OCI-LY3 (cell line): Measurements from ENCODE around the gene MAP3K12.
"Not testable (repeated sequence)": the region's sequence is repeated elsewhere in the genome, so short reads cannot be mapped to it uniquely, and the experiment has no call there.

Experiments
- H2AFZ ChIP-seq: fragments of 200-600, 300-600 bp; shearing (Covaris generic); 2 replicates; pipeline ENCODE4 v1.6.0; 2014; ENCODE audit warnings: antibody characterized with exemption, low read depth, low read length
- H3K27ac ChIP-seq: fragments of 200-600, 300-600 bp; sonication (generic); 2 replicates; pipeline ENCODE4 v1.5.1; 2014; ENCODE audit warnings: mild to moderate bottlenecking, low read length, moderate library complexity, mixed read lengths
- H3K27me3 ChIP-seq: fragments of 200-600, 300-600 bp; sonication (generic); 2 replicates; pipeline ENCODE4 v1.6.1; 2014; ENCODE audit warnings: low read depth, low read length, mixed read lengths
- H3K36me3 ChIP-seq: fragments of 200-600, 300-600 bp; sonication (generic); replicated peaks from 2 replicates; pipeline ENCODE3; 2014; ENCODE audit warnings: low read depth, low read length, mixed read lengths
- H3K4me1 ChIP-seq: fragments of 300-600, 200-600 bp; sonication (generic); 2 replicates; pipeline ENCODE4 v1.6.1; 2014; ENCODE audit warnings: low read length, mixed read lengths
- H3K4me2 ChIP-seq: fragments of 200-600, 300-600 bp; sonication (generic); 2 replicates; pipeline ENCODE4 v1.6.1; 2014; ENCODE audit warnings: low read length, mixed read lengths
- H3K4me3 ChIP-seq: fragments of 300-600, 200-600 bp; sonication (generic); 2 replicates; pipeline ENCODE4 v1.5.1; 2014; ENCODE audit warnings: antibody characterized with exemption, mild to moderate bottlenecking, low read length, moderate library complexity
- H3K79me2 ChIP-seq: fragments of 300-600, 200-600 bp; shearing (Covaris generic); 2 replicates; pipeline ENCODE4 v1.6.1; 2014; ENCODE audit warnings: mild to moderate bottlenecking, low read length, mixed read lengths
- H3K9ac ChIP-seq: fragments of 300-600, 200-600 bp; shearing (Covaris generic); 2 replicates; pipeline ENCODE4 v1.6.0; 2014; ENCODE audit warnings: mild to moderate bottlenecking, low read length, moderate library complexity
- H3K9me3 ChIP-seq: fragments of 200-600, 300-600 bp; shearing (Covaris generic); 2 replicates; pipeline ENCODE4 v1.6.1; 2014; ENCODE audit warnings: low read length, mixed read lengths; ENCODE audit not compliant: insufficient read depth
- H4K20me1 ChIP-seq: fragments of 200-600, 300-600 bp; sonication (generic); 2 replicates; pipeline ENCODE4 v1.6.1; 2016; ENCODE audit warnings: low read length, mixed read lengths; ENCODE audit not compliant: insufficient read depth
- CTCF ChIP-seq: fragments of 200-600, 300-600 bp; sonication (generic); IDR thresholded peaks from 2 replicates; pipeline ENCODE4 v1.5.1; 2014; ENCODE audit warnings: antibody characterized with exemption, low read length, low read depth
- EZH2phosphoT487 ChIP-seq: fragments of 200-600 bp; shearing (Covaris generic); IDR thresholded peaks from 2 replicates; pipeline ENCODE4 v1.6.1; 2018; ENCODE audit warnings: antibody characterized with exemption, mixed run types, low read depth

The MAP3K12 gene

GRCh38 chr12:53453953-53454640 is 45.2 kb downstream of the MAP3K12 start:
- peaks cover 53% of the 10 kb centered on the region for H3K36me3 ChIP-seq
- H3K79me2 ChIP-seq, result peaks cover 64% of the 10 kb centered on the region
- 0 out of 2 replicates have a peak overlapping the region, but pooled peaks have one; percentile 96 for H3K9ac ChIP-seq
- peaks cover 18% of the 10 kb centered on the region for H3K4me1 ChIP-seq
- H2AFZ ChIP-seq, result no peak overlapping the region
- H3K4me3 ChIP-seq, result 0 out of 2 replicates have a peak overlapping the region, but pooled peaks have one; percentile 85
- no peaks in the 10 kb centered on the region for H3K27me3 ChIP-seq
- no peaks in the 10 kb centered on the region for H3K9me3 ChIP-seq
- TF ChIP-seq EZH2phosphoT487 (no peak), CTCF (no peak)
- H4K20me1 ChIP-seq, result peaks cover 34% of the 10 kb centered on the region
- H3K27ac ChIP-seq, result no peak overlapping the region
- H3K4me2 ChIP-seq, result peak overlapping the region; percentile 87

GRCh38 chr12:53452159-53453077 is 46.8 kb downstream of the MAP3K12 start:
- Histone ChIP-seq H3K9ac (peak overlapping the region; percentile 96), H3K9me3 (no peaks in the 10 kb centered on the region), H3K4me1 (peaks cover 18% of the 10 kb centered on the region), H4K20me1 (peaks cover 31% of the 10 kb centered on the region), H3K27me3 (no peaks in the 10 kb centered on the region), H3K79me2 (peaks cover 53% of the 10 kb centered on the region), H3K27ac (peak overlapping the region; percentile 74), H3K4me3 (peak overlapping the region; percentile 85), H2AFZ (no peak overlapping the region), H3K4me2 (peak overlapping the region; percentile 87), H3K36me3 (peaks cover 55% of the 10 kb centered on the region)
- no peak for TF ChIP-seq EZH2phosphoT487
- TF ChIP-seq CTCF, result peak; percentile 60

GRCh38 chr12:53451661-53452158 is 47.5 kb downstream of the MAP3K12 start, which contains the start of gene PCBP2:
PCBP2 (plus strand) TSS chr12:53452102; CDS start chr12:53454801, 2,699 bp downstream.
- Histone ChIP-seq H3K4me1 (peaks cover 18% of the 10 kb centered on the region), H3K36me3 (peaks cover 50% of the 10 kb centered on the region), H3K79me2 (peaks cover 46% of the 10 kb centered on the region), H3K4me3 (peak within 1 kb of the TSS; percentile 85), H3K27me3 (no peaks in the 10 kb centered on the region), H3K9ac (peak within 1 kb of the TSS; percentile 96), H3K9me3 (no peaks in the 10 kb centered on the region), H3K4me2 (peak within 1 kb of the TSS; percentile 87), H3K27ac (peak within 1 kb of the TSS; percentile 74), H2AFZ (peak within 1 kb of the TSS; percentile 71), H4K20me1 (peaks cover 31% of the 10 kb centered on the region)
- TF ChIP-seq CTCF, result peak; percentile 75
- TF ChIP-seq EZH2phosphoT487, result no peak

GRCh38 chr12:53450936-53451335 is 48.3 kb downstream of the MAP3K12 start:
- H3K27me3 ChIP-seq, result no peaks in the 10 kb centered on the region
- peaks cover 38% of the 10 kb centered on the region for H3K79me2 ChIP-seq
- no peak overlapping the region for H3K27ac ChIP-seq
- peaks cover 44% of the 10 kb centered on the region for H3K36me3 ChIP-seq
- H3K4me2 ChIP-seq, result peak overlapping the region; percentile 5; the same call in 1 of the 2 replicates
- H3K4me1 ChIP-seq, result peaks cover 18% of the 10 kb centered on the region
- H3K4me3 ChIP-seq, result no peak overlapping the region
- no peak for TF ChIP-seq EZH2phosphoT487
- no peak for TF ChIP-seq CTCF
- H4K20me1 ChIP-seq, result peaks cover 31% of the 10 kb centered on the region
- H3K9ac ChIP-seq, result no peak overlapping the region
- no peaks in the 10 kb centered on the region for H3K9me3 ChIP-seq
- H2AFZ ChIP-seq, result no peak overlapping the region

- not testable (repeated sequence) for H3K9ac ChIP-seq, H3K27ac ChIP-seq, H3K9me3 ChIP-seq, H3K4me2 ChIP-seq, H3K4me3 ChIP-seq, H3K4me1 ChIP-seq, H2AFZ ChIP-seq, H3K27me3 ChIP-seq, H4K20me1 ChIP-seq
- Histone ChIP-seq H3K79me2 (peaks cover 24% of the 10 kb centered on the region), H3K36me3 (peaks cover 27% of the 10 kb centered on the region)
Measured at GRCh38 chr12:53444593-53445325, 54.5 kb downstream of the MAP3K12 start.
